SJSA1 (cell line): ENCODE results near the gene ARL6IP5. TPM values are rescaled to one million over a fixed set of nuclear protein-coding genes. Genes with fewer than 3 reads are reported as not detected.
A peak's percentile ranks its signal among the peaks of the same experiment; 100 is the strongest.

Experiments used
- DNase-seq, 2 experiments: peaks; one replicate each; pipeline ENCODE4 v3.0.0-alpha.2; 2015 to 2020; ENCODE audit warnings: low spot score in 2 of 2, low read depth in 1 of 2
- H3K27ac ChIP-seq: fragments of 250-450 bp; sonication (Bioruptor Pico); 2 replicates; pipeline ENCODE4 v1.5.1; 2020; ENCODE audit warnings: mild to moderate bottlenecking, moderate library complexity
- H3K27me3 ChIP-seq: fragments of 250-450 bp; sonication (Bioruptor Pico); replicated peaks from 2 replicates; pipeline ENCODE4 v1.5.1; 2020; ENCODE audit warnings: mild to moderate bottlenecking, moderate library complexity
- H3K36me3 ChIP-seq: fragments of 250-450 bp; sonication (Bioruptor Pico); 2 replicates; pipeline ENCODE4 v1.5.1; 2020; ENCODE audit warnings: mild to moderate bottlenecking
- H3K4me1 ChIP-seq: fragments of 250-450 bp; sonication (Bioruptor Pico); replicated peaks from 2 replicates; pipeline ENCODE4 v1.6.1; 2021; ENCODE audit warnings: mild to moderate bottlenecking
- H3K4me3 ChIP-seq: fragments of 250-450 bp; sonication (Bioruptor Pico); 2 replicates; pipeline ENCODE4 v1.5.1; 2020; ENCODE audit warnings: mild to moderate bottlenecking
- H3K9me3 ChIP-seq: fragments of 250-450 bp; sonication (Bioruptor Pico); replicated peaks from 2 replicates; pipeline ENCODE4 v1.5.1; 2020; ENCODE audit warnings: mild to moderate bottlenecking
- total RNA-seq: library from RNA; depleted of rRNA; stranded (reverse); fragments of >200 nt; shearing (Covaris generic); gene quantifications from 2 replicates; pipeline ENCODE4 v1.2.3, GENCODE V29; 2014

The ARL6IP5 gene
- total RNA-seq, 1 experiment from 2014 or later = 49.8 TPM

- H3K36me3 ChIP-seq = peaks cover 10% of the 10 kb centered on the region; the same call in 1 of the 2 replicates
- H3K4me1 ChIP-seq = peaks cover 88% of the 10 kb centered on the region
- DNase-seq = peak in 1 of 2 experiments; percentile 31
- no peak overlapping the region for H3K4me3 ChIP-seq
- peak overlapping the region; percentile 34 for H3K27ac ChIP-seq
- H3K27me3 ChIP-seq = no peaks in the 10 kb centered on the region
- no peaks in the 10 kb centered on the region for H3K9me3 ChIP-seq
Measured at GRCh38 chr3:69092030-69092516, 7.3 kb downstream of the ARL6IP5 start.

GRCh38 chr3:69094467-69095205 lies 9.9 kb downstream of the ARL6IP5 start:
- peak; percentile 40 to 61 for DNase-seq
- 0 out of 2 replicates have a peak, but pooled peaks cover 3% of the 10 kb centered on the region for H3K36me3 ChIP-seq
- H3K27me3 ChIP-seq = no peaks in the 10 kb centered on the region
- no peaks in the 10 kb centered on the region for H3K9me3 ChIP-seq
- H3K4me1 ChIP-seq = peaks cover 63% of the 10 kb centered on the region
- no peak overlapping the region for H3K4me3 ChIP-seq
- peak overlapping the region; percentile 44 for H3K27ac ChIP-seq

GRCh38 chr3:69095636-69096035 lies 10.9 kb downstream of the ARL6IP5 start:
- DNase-seq = peak; percentile 39 to 43
- H3K27ac ChIP-seq = peak overlapping the region; percentile 4; the same call in 1 of the 2 replicates
- H3K27me3 ChIP-seq = no peaks in the 10 kb centered on the region
- no peaks in the 10 kb centered on the region for H3K9me3 ChIP-seq
- no peak overlapping the region for H3K4me3 ChIP-seq
- peaks cover 54% of the 10 kb centered on the region for H3K4me1 ChIP-seq
- H3K36me3 ChIP-seq = peaks cover 7% of the 10 kb centered on the region; the same call in 1 of the 2 replicates

- H3K27me3 ChIP-seq = no peaks in the 10 kb centered on the region
- no peak overlapping the region for H3K4me3 ChIP-seq
- peaks cover 48% of the 10 kb centered on the region for H3K4me1 ChIP-seq
- no peak for DNase-seq
- H3K27ac ChIP-seq = peak overlapping the region; percentile 4; the same call in 1 of the 2 replicates
- no peaks in the 10 kb centered on the region for H3K9me3 ChIP-seq
- H3K36me3 ChIP-seq = peaks cover 7% of the 10 kb centered on the region; the same call in 1 of the 2 replicates
Measured at GRCh38 chr3:69096299-69096698, 11.6 kb downstream of the ARL6IP5 start.

GRCh38 chr3:69097407-69098086 lies 12.8 kb downstream of the ARL6IP5 start:
- Histone ChIP-seq H3K4me1 (peaks cover 36% of the 10 kb centered on the region), H3K9me3 (no peaks in the 10 kb centered on the region), H3K4me3 (no peak overlapping the region), H3K27me3 (no peaks in the 10 kb centered on the region), H3K27ac (no peak overlapping the region), H3K36me3 (peaks cover 15% of the 10 kb centered on the region)
- DNase-seq = no peak

GRCh38 chr3:69099576-69099975 lies 14.8 kb downstream of the ARL6IP5 start:
- H3K4me3 ChIP-seq = no peak overlapping the region
- no peak for DNase-seq
- peaks cover 30% of the 10 kb centered on the region for H3K36me3 ChIP-seq
- H3K9me3 ChIP-seq = no peaks in the 10 kb centered on the region
- H3K4me1 ChIP-seq = peaks cover 15% of the 10 kb centered on the region
- H3K27me3 ChIP-seq = no peaks in the 10 kb centered on the region
- no peak overlapping the region for H3K27ac ChIP-seq

GRCh38 chr3:69102384-69102783 lies 17.6 kb downstream of the ARL6IP5 start:
- H3K4me3 ChIP-seq = no peak overlapping the region
- no peaks in the 10 kb centered on the region for H3K27me3 ChIP-seq
- peaks cover 40% of the 10 kb centered on the region for H3K36me3 ChIP-seq
- H3K27ac ChIP-seq = no peak overlapping the region
- no peaks in the 10 kb centered on the region for H3K9me3 ChIP-seq
- no peak for DNase-seq
- no peaks in the 10 kb centered on the region for H3K4me1 ChIP-seq

GRCh38 chr3:69103123-69103522 lies 18.4 kb downstream of the ARL6IP5 start:
- no peaks in the 10 kb centered on the region for H3K4me1 ChIP-seq
- no peak overlapping the region for H3K27ac ChIP-seq
- no peak overlapping the region for H3K4me3 ChIP-seq
- no peaks in the 10 kb centered on the region for H3K9me3 ChIP-seq
- peaks cover 40% of the 10 kb centered on the region for H3K36me3 ChIP-seq
- no peak for DNase-seq
- H3K27me3 ChIP-seq = no peaks in the 10 kb centered on the region

- Histone ChIP-seq H3K27me3 (no peaks in the 10 kb centered on the region), H3K36me3 (peaks cover 40% of the 10 kb centered on the region), H3K27ac (no peak overlapping the region), H3K4me3 (no peak overlapping the region), H3K4me1 (no peaks in the 10 kb centered on the region), H3K9me3 (no peaks in the 10 kb centered on the region)
- DNase-seq = no peak
Measured at GRCh38 chr3:69104586-69104985, 19.8 kb downstream of the ARL6IP5 start.

- Histone ChIP-seq H3K9me3 (no peaks in the 10 kb centered on the region), H3K27ac (no peak overlapping the region), H3K27me3 (no peaks in the 10 kb centered on the region), H3K36me3 (peaks cover 37% of the 10 kb centered on the region), H3K4me1 (no peaks in the 10 kb centered on the region), H3K4me3 (no peak overlapping the region)
- no peak for DNase-seq
Measured at GRCh38 chr3:69105320-69105719, 20.6 kb downstream of the ARL6IP5 start.

GRCh38 chr3:69107841-69108240 lies 23.1 kb downstream of the ARL6IP5 start:
- no peaks in the 10 kb centered on the region for H3K27me3 ChIP-seq
- H3K4me3 ChIP-seq = no peak overlapping the region
- no peak for DNase-seq
- H3K9me3 ChIP-seq = no peaks in the 10 kb centered on the region
- H3K4me1 ChIP-seq = no peaks in the 10 kb centered on the region
- peaks cover 28% of the 10 kb centered on the region for H3K36me3 ChIP-seq
- H3K27ac ChIP-seq = no peak overlapping the region

GRCh38 chr3:69108811-69109210 lies 24.1 kb downstream of the ARL6IP5 start:
- H3K36me3 ChIP-seq = peaks cover 19% of the 10 kb centered on the region
- no peak for DNase-seq
- no peaks in the 10 kb centered on the region for H3K9me3 ChIP-seq
- no peak overlapping the region for H3K4me3 ChIP-seq
- H3K27me3 ChIP-seq = no peaks in the 10 kb centered on the region
- H3K4me1 ChIP-seq = no peaks in the 10 kb centered on the region
- no peak overlapping the region for H3K27ac ChIP-seq

- Histone ChIP-seq H3K4me3 (no peak overlapping the region), H3K36me3 (0 out of 2 replicates have a peak, but pooled peaks cover 3% of the 10 kb centered on the region), H3K27me3 (no peaks in the 10 kb centered on the region), H3K9me3 (no peaks in the 10 kb centered on the region), H3K27ac (no peak overlapping the region), H3K4me1 (peaks cover 4% of the 10 kb centered on the region; the same call in 1 of the 2 replicates)
- DNase-seq = no peak
Measured at GRCh38 chr3:69110941-69111546, 26.3 kb downstream of the ARL6IP5 start.

- no peak for DNase-seq
- no peak overlapping the region for H3K27ac ChIP-seq
Measured at GRCh38 chr3:69113536-69113935, 28.8 kb downstream of the ARL6IP5 start.

More at GRCh38 chr3:69113536-69113935, 28.8 kb downstream of the ARL6IP5 start:
- H3K36me3 ChIP-seq = no peaks in the 10 kb centered on the region
- no peaks in the 10 kb centered on the region for H3K27me3 ChIP-seq
- no peaks in the 10 kb centered on the region for H3K9me3 ChIP-seq
- peaks cover 4% of the 10 kb centered on the region; the same call in 1 of the 2 replicates for H3K4me1 ChIP-seq
- H3K4me3 ChIP-seq = no peak overlapping the region
